Measurements from ENCODE around the gene PTGER3.

Gene PTGER3

GRCh38 chr1:71047635-71048607 is at the start of gene PTGER3:
Gene PTGER3 (minus strand): TSS chr1:71047816. CDS start chr1:71047577, 239 bp downstream.
- DNase-seq, result peak; percentile 28

- no peak for DNase-seq
Measured at GRCh38 chr1:71094913-71095312, 47.3 kb upstream of the PTGER3 start.

GRCh38 chr1:71093938-71094337 is 46.3 kb upstream of the PTGER3 start:
- no peak for DNase-seq

GRCh38 chr1:71089536-71090270 is 42.1 kb upstream of the PTGER3 start:
- no peak for DNase-seq

GRCh38 chr1:71088645-71089287 is 41.1 kb upstream of the PTGER3 start:
- no peak for DNase-seq

GRCh38 chr1:71087713-71088112 is 40.1 kb upstream of the PTGER3 start:
- DNase-seq, result no peak

- no peak for DNase-seq
Measured at GRCh38 chr1:71087060-71087459, 39.4 kb upstream of the PTGER3 start.

- no peak for DNase-seq
Measured at GRCh38 chr1:71086331-71086730, 38.7 kb upstream of the PTGER3 start.

GRCh38 chr1:71083271-71083670 is 35.7 kb upstream of the PTGER3 start:
- no peak for DNase-seq

- DNase-seq, result no peak
Measured at GRCh38 chr1:71081697-71082080, 34.1 kb upstream of the PTGER3 start.

GRCh38 chr1:71080739-71081696 is 33.4 kb upstream of the PTGER3 start, which contains the start of gene ZRANB2:
Gene ZRANB2 (minus strand): TSS chr1:71081035. CDS start chr1:71080995, 40 bp downstream.
- DNase-seq, result peak; percentile 97

- no peak for DNase-seq
Measured at GRCh38 chr1:71080230-71080738, 32.7 kb upstream of the PTGER3 start.

GRCh38 chr1:71074681-71075080 is 27.1 kb upstream of the PTGER3 start:
- DNase-seq, result no peak

- DNase-seq, result no peak
Measured at GRCh38 chr1:71072273-71072672, 24.7 kb upstream of the PTGER3 start.

- DNase-seq, result no peak
Measured at GRCh38 chr1:71071720-71072119, 24.1 kb upstream of the PTGER3 start.

- no peak for DNase-seq
Measured at GRCh38 chr1:71068325-71069240, 21.0 kb upstream of the PTGER3 start.

GRCh38 chr1:71054791-71055190 is 7.2 kb upstream of the PTGER3 start:
- no peak for DNase-seq

GRCh38 chr1:71054281-71054731 is 6.7 kb upstream of the PTGER3 start:
- no peak for DNase-seq

GRCh38 chr1:71053758-71054157 is 6.1 kb upstream of the PTGER3 start:
- DNase-seq, result no peak

- no peak for DNase-seq
Measured at GRCh38 chr1:71053146-71053545, 5.5 kb upstream of the PTGER3 start.

All from DMS153 (cell line).